ENCODE results near the gene DNAH7. TPM values are rescaled to one million over a fixed set of nuclear protein-coding genes. Genes with fewer than 3 reads are reported as not detected.

Gene DNAH7
- total RNA-seq, 1 experiment from 2014 or later: 0.64 TPM

- DNase-seq (ENCODE audit: low read depth): no peak
These were observed 255.2 kb downstream of the DNAH7 start for GRCh38 chr2:195813421-195813820.

- no peak for DNase-seq (ENCODE audit: low read depth)
These were observed 258.1 kb downstream of the DNAH7 start for GRCh38 chr2:195810340-195811098.

GRCh38 chr2:195808189-195808588 is 260.4 kb downstream of the DNAH7 start:
- no peak for DNase-seq (ENCODE audit: low read depth)

- DNase-seq (ENCODE audit: low read depth): no peak
These were observed 263.2 kb downstream of the DNAH7 start for GRCh38 chr2:195805283-195805976.

- no peak for DNase-seq (ENCODE audit: low read depth)
These were observed 272.8 kb downstream of the DNAH7 start for GRCh38 chr2:195795879-195796278.

- no peak for DNase-seq (ENCODE audit: low read depth)
These were observed 274.8 kb downstream of the DNAH7 start for GRCh38 chr2:195793881-195794280.

- DNase-seq (ENCODE audit: low read depth): peak; percentile 5
These were observed 286.5 kb downstream of the DNAH7 start for GRCh38 chr2:195782156-195782555.

- DNase-seq (ENCODE audit: low read depth): peak; percentile 6
These were observed 289.1 kb downstream of the DNAH7 start for GRCh38 chr2:195779491-195779890.

GRCh38 chr2:195769975-195770374 is 298.7 kb downstream of the DNAH7 start:
- no peak for DNase-seq (ENCODE audit: low read depth)

- DNase-seq (ENCODE audit: low read depth): no peak
These were observed 300.2 kb downstream of the DNAH7 start for GRCh38 chr2:195768431-195768830.

GRCh38 chr2:195766691-195767090 is 301.9 kb downstream of the DNAH7 start:
- no peak for DNase-seq (ENCODE audit: low read depth)

- no peak for DNase-seq (ENCODE audit: low read depth)
These were observed 304.8 kb downstream of the DNAH7 start for GRCh38 chr2:195763866-195764265.

GRCh38 chr2:195759877-195760276 is 308.8 kb downstream of the DNAH7 start:
- no peak for DNase-seq (ENCODE audit: low read depth)

GRCh38 chr2:195758846-195759245 is 309.8 kb downstream of the DNAH7 start:
- DNase-seq (ENCODE audit: low read depth): no peak

GRCh38 chr2:195756218-195756942 is 312.3 kb downstream of the DNAH7 start:
- peak; percentile 30 for DNase-seq (ENCODE audit: low read depth)

- DNase-seq (ENCODE audit: low read depth): no peak
These were observed 327.4 kb downstream of the DNAH7 start for GRCh38 chr2:195741191-195741590.

GRCh38 chr2:195737511-195738325 is 330.9 kb downstream of the DNAH7 start:
- no peak for DNase-seq (ENCODE audit: low read depth)

GRCh38 chr2:195735347-195735746 is 333.3 kb downstream of the DNAH7 start:
- no peak for DNase-seq (ENCODE audit: low read depth)

- DNase-seq (ENCODE audit: low read depth): no peak
These were observed 333.7 kb downstream of the DNAH7 start for GRCh38 chr2:195734931-195735330.

- DNase-seq (ENCODE audit: low read depth): no peak
These were observed 334.2 kb downstream of the DNAH7 start for GRCh38 chr2:195734395-195734794.

GRCh38 chr2:195733831-195734230 is 334.8 kb downstream of the DNAH7 start:
- DNase-seq (ENCODE audit: low read depth): no peak

GRCh38 chr2:195732574-195732973 is 336.1 kb downstream of the DNAH7 start:
- no peak for DNase-seq (ENCODE audit: low read depth)
